NCI-H345 (cell line): Measurements from ENCODE around the gene LAPTM5.

Experiments used
- DNase-seq: peaks from one replicate; lab custom pipeline; 2025; lab: John Stamatoyannopoulos, UW

LAPTM5 gene

DNA sequence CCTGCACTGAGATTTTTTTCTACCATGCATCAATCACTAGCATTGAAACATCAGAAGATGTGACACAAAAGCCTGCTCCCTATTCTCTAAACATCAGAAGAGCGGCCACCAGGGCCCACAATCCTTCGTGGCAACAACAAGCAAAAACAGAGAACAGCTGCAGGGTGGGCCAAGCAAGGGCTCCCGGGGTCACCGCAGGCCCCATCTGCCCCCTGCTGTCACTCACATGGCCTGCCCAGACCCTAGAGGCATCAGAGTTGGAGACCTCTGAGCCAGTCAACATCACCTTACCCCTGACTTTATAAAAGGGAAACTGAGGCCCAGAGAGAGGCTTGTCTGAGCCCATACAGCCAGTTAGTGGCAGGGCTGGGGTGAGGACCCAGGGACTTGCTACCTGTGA, 1.8 kb downstream of the LAPTM5 start:
- no peak for DNase-seq

DNA sequence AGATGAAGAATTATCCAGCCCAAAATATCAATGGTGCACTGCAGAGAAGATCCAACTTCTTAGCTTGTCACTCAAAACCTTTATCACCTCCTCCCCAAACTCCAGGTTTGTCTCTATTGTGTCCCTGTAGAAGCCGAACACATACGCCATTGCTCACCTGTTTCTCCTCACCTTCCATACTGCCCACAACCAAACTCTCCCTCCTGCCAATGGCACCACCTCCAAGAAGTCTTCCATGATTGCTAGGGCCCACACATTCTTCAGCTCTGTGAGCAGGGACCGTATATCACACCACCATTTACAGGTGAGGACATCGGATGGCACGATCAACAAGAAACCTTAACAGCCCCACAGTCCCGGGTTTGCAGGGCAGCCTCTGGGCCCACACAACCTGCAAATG, 2.2 kb downstream of the LAPTM5 start:
- no peak for DNase-seq

DNA sequence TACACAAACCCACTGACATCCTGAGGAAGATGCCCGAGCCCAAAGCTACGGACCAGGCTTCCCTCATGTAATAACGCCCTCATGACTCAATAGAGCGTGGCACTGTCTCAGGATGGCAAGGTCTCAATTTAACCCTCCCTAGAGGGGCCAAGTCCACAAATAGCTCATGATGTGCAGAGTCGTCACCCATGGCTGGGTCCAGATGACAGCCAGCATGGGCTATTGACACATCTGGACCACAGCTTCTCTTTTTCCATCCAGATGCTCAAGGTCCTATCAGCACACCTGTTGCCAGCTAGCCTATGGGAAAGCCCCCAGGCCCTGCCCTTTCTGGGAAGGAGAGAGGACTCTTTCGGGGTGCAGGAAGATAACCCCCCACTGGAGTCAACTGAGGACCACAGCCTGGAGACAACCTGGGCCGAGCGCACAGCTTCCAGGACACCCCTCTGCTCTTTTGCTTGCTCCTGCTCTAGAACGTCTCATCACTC, 2.8 kb downstream of the LAPTM5 start:
- DNase-seq, result no peak

DNA sequence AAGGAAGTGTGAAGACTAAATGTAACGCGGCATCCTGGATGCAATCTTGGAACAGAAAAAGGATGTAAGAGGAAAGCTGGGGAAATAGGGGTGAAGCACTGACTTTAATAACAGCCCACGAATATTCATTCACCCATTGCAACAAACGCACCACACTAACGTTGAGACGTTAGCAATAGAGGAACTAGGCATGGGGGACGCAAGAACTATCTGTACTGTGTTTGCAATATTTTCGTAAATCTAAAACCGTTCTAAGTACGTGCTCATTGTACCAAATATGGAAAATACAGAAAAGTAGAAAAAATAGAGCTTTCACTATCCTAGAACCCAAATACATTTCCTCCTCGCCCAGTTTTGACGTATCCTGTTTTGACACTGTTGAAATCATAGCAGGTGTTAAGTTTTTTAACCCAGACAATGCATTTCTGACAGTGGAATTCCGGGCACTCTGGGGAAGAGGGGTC, 3.9 kb downstream of the LAPTM5 start:
- no peak for DNase-seq

DNA sequence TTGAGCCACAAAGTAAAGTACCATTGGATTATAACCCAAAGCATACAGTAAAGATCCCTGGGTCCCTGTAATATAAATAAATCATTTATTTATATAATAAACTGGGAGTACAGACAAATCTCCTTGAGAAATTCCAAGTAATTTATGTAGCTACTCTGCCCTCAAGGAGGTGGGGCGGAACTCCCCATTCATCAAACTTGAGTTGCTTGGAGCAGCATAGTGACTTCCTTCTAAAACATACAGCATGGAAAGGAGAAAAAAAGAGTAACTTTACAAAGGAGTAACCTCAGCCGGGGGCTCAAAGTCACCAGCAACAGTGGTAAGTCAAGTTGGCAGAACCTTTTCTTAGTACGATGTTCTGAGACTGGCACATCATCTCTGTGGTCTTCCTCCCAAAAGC, 4.5 kb downstream of the LAPTM5 start:
- no peak for DNase-seq

DNA sequence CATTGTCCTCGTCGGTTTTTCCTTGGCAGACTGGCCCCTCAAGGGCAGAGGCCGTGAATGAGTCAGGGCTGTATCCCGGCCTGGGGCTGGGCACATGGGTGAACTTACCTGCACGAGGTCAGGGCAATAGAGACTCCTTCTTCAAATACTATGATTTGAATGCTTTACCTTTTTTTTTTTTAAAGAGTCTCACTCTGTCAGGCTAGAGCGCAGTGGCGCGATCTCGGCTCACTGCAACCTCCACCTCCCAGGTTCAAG, 5.0 kb downstream of the LAPTM5 start:
- no peak for DNase-seq

DNA sequence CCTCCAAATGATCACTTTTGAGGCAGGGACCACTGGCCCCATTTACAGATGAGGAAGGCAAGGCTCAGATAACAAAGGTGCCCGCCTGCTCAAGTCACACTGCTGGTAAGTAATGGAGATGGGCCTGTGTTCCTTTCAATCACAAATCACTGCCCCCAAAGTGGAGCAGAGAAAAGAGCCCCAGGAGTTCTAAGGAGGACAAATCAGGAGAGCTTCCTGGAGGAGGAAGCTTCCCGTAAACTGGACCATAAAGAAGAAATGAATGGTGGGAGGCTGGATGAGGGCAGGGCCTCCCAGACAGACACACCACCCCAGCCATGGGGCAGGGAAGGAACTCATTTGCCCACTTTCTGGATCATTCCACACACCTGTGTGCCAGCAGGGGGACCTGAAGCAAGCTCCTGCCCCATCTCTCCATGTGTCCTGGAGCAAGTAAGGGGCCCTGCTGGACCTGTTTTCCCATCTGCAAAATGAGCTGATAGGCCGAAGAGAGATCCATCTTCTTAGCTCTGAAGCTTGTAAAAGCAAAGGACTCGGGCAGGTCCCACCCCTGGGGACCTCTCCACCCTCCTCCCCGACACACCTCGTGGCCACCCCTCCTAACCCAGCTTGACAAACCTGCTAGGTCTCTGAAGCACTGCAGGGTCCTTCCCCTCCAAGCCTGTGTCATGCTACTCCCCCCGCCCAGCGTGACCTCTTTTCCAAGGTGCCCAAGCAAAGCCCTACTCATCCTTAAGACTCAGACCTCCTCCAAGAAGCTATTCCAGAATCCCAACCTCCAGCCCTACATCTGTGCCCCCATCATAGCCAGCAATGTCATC, 5.5 kb downstream of the LAPTM5 start:
- no peak for DNase-seq

DNA sequence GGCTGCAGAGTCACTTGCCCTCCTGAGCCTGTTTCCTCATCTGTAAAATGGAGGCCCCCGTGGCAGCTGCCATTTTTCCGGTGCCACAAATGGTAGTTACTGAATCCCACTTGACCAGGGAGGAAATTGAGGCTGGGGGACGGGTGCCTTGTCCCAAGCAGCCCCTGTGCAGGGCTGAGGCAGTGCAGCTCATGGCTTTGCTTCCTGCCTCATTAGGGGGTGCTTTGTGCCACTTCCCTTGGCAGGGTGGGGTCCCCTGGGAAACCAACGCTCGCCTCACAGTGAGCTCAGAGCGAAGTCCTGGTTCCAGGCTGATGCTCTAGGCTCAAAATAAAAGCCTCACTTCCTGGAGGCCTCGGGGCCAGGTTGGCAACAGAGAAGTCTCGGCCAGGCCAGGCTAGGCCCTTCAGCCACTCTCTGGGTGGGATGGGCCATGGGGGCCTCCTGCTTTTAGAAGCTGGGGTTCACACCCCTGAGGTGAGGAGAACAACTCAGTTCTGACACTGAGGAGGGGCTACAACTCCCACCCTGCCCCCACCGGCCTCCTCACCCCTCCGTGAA, 6.8 kb downstream of the LAPTM5 start:
- DNase-seq, result no peak

DNA sequence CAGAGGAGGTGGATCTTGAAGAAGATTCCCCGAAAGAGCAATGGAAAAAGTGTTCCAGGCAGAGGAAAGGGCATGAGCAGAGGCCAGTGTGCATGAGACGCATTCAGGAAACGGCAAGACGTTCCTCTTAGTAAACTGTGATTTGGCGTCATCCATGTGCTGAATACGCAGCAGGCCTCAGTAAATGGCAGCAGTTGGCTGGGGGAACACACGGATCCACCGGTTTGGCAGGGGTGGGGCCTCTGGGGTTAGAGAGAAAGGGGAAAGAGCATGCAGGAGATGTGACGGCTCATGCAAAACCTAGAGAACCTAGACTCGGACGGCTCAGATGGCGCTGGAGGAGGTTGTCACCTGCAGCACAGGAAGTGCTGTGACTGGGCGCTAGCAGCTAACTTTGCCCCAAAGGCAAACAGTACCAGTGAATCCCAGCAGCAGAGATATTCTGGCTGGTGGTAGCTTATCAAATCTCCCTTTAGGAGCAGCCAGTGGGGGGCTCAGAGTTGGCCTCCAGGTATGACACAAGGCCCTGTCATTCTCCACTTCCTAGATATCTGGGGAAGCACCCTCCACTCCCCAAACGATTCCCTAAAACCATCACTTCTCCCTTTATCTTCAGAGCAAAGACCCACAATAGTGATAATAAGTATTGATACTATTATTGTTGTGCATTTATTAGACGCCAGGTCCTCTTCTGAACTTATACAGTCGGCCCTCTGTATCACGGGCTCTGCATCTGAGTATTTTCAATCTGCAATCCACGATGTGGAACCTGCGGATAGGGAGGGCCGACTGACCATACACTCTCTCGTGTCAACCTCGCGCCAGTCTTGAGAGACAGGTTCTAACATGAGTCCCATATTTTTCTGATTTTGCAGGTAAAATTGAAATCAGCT, 7.6 kb downstream of the LAPTM5 start:
- no peak for DNase-seq

DNA sequence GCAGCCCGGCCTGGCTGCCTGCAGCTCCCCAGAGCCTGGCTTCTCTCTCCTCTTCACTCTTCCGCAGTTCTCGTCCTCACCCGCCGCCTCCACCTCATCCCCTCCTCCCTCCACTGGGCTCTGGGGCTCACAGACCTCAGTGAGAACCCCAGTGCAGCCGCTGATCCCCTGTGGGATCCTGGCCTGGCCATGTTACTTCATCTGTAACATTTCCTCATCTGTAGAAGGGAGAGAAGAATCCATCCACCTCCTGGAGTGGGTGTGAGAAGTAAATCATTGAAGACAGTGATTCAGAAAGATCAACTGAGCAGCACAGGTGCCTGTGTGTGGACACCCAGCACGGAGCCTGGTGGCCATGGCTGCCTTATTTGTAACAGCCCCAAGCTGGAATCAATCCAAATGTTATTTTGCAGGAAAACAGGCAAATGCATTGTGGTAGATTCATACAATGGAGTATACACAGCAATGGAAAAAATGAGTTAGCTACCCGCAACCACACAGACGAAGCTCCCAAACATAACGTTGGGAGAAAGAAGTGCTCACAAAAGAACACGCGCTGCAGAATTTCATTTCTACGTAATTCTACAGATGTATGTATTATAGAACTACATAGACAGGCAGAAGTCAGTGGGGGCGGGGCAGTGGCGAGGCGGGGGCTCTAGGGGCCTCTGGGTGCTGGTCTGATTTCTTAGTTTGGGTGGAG, 8.7 kb downstream of the LAPTM5 start:
- no peak for DNase-seq

DNA sequence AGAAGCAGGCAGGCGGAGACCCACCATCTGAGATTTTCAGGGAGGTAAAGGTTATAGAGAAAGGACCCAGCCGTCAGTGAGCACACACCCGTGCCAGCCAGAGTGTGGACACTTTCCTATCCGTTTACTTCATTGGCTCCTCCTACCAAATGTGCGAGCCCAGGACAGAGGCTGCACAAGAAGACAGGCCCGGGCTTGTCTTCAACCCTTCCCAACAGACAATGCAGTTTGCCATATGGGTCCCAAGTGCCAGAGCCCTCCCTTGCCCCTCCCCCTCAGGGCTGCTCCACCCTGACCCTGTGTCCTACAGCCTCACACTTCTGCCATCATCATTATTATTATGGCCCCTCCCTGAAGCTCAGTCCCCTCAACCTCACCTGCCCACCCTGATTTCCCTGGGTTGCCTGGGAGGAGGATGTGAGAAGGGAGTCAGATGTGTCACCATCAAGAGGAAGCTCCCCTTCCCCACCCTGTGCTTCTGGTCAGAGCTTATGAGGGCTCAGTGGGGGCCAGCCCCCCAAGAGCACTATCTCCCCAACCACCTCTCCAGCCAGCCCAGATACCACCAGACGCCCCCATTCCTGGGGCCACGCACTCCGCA, 9.4 kb downstream of the LAPTM5 start:
- DNase-seq, result peak; percentile 71

DNA sequence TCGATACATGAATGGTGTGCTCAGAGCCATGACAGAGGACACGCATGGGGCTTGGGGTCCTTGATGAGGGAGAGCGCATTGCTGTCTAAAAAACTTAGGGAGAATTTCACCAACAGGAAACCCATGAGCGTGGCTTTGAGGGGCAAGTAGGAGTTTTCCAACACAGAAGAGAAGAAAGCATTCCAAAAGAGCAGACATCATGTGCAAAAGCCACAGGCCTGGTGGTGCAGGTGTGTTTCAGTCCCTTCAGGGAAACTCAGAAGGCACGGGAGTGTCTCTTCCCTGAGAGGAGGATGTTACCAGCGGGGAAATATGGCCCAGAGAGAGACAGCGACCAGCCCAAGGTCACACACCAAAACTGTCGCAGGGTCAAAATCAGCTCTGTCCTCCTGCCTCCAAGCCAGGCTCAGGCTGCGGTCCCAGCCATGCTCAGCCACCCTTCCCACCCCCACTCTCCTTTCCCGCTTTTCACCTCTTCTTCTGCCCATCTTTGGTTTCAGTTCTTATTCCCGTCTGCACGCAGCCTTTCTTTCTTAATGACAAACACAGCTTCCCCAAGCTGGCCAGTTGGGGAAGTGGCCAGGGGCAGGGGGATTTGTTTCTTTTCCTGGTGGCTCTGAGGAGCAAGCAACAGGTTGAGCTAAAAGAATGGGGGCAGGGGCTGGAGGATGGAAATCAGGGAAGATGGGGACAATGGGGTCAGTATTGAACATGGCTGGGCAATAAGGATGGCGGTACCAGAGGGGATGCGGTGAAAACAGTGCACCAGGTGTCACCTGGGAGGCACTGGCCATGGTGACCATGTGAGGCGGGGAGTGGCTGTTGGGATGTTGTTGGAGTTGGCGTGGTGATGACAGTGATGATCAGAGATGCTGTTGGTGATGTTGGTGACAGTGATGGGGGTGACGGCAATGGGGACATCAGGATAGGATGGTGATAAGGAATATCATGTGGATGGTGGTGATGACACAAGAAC, 10.3 kb downstream of the LAPTM5 start:
- no peak for DNase-seq

DNA sequence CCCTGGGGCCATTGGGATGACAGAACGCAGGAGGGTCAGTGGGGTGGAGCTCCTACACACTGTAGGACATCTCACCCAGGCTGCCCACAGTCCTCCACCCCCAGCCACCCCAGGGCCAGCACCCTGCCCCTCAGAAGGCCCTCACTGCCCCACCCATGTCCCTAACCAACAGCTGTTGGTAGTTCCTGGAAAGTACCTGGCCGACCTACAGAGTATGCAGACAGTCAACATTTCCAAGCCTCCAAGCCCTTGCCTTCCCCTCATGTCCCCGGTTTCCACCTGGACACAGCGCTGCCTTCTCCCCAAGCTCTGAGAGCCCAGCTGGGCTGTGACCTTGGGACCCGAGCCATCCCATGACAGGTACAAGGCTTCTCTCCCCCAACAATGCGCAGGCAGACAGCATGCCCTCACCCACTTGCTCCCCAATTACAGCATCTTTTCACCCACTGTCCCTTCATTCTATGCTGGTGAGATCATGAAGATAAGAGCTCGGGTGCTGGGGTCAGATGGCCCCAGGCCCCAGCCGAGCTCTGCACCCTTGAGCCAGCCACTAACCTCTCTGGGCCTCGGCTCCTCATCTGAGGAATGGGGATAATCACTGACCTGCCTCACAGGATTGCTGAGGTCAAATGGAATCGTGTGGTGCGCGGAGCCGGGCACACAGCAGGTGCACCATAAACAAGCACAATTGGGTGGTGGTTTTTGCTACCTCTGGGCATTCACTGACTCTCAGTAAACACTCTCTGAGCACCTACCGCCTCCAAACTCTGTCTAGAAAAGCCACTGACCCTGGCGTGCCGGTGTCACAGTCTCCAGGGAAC, 11.2 kb downstream of the LAPTM5 start:
- DNase-seq, result no peak

DNA sequence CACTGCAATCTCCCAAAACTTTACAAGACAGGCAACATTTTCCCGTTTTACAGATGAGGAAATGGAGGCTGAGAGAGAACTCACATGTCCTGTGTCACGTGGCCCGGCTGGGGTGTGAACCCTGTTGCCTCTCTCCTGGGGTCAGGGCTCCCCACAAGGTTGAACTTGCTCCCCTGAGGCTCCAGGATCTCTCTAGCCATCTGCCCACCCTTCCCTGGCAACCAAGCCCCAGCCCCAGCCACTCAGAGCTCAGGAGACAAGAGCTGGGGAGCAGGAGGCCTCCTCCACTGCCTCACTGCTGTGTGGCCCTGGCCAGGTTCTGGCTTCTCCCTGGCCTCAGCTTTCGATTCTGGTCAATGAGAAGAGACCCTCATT, 11.8 kb downstream of the LAPTM5 start:
- DNase-seq, result no peak

DNA sequence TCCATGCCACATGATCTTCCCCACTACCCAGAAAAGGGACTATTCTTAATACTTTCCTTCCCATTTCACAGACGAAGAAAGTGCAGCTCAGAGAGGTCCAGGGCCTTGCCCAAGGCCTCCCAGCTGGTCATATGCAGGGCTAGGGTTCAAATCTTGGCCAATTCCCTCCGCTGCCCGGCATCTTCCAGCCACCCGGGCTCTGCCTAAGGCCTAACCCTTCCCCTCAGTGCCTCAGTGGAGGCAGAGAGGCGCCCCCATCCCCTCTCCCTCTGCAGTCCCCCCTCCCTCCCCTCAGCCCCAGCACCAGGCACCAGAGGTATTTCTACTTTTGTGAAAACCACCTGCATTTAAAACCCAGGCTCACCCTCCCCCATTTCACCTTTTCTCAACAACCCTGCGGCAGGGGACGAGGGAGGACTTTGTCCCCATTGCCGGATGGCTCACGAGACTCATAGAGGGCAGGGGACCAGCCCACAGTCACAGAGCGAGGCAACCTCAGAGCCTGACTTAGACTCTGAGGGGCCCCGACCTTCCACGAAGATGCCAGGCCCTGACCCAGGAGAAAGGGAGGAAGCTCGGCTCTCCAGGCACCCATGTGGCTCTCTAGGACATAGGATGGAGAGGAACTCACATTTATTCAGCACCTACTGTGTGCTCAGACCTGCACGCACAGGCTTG, 12.3 kb downstream of the LAPTM5 start:
- DNase-seq, result no peak

DNA sequence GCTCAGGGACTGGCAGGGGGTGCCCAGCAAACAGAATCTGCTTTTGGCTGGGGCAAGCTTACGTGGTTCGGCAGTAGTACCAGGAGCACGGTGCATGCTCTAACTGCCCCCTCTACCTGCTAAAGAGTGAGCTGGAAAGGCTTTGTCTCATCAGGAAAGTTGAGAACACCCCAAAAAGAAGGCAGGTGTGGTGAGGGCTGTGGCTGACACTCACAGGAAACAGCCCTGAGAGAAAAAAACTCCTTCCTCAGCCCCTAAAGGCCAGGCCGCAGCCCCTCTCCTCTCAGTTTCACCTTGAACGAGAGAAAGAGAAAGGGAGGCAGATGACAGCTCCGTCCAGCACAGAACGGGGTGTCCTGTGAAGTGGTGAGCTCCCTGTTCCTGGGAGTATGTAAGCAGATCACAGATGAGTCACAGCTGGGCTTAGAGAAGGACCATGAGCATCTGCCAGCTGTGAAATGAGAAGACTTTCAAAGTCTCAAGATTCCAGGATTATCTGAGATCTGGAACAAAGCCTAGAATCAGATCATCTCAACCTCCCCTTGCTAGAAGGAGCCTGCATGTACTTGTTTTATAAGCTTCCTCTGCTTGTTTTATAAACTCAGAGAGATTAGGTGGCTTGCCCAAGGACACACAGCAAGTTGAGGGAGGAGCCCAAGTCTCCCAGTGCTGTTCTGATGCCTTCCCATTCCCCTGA, 13.4 kb downstream of the LAPTM5 start:
- DNase-seq, result no peak

DNA sequence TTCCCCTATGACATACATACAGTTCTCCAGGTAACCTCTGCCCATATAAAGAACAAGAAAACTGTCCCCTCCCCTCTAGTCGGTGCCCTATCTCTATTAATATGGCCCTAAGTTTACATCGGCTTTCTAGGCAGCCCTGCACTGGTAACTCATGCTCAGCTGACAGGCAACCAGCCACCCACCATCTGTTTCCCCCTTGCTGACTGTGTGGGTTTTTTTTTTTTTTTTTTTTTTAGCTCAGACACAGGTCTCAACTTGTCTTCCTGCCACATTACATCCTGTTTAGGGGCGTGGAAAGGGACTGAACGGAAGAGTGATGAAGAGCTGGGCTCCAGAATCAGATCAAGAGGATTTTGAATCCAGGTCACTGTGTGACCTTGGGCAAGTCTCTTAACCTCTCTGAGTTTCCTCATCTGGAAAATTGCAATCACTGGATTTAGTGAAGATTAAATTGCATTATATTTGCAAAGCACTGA, 14.0 kb downstream of the LAPTM5 start:
- no peak for DNase-seq

DNA sequence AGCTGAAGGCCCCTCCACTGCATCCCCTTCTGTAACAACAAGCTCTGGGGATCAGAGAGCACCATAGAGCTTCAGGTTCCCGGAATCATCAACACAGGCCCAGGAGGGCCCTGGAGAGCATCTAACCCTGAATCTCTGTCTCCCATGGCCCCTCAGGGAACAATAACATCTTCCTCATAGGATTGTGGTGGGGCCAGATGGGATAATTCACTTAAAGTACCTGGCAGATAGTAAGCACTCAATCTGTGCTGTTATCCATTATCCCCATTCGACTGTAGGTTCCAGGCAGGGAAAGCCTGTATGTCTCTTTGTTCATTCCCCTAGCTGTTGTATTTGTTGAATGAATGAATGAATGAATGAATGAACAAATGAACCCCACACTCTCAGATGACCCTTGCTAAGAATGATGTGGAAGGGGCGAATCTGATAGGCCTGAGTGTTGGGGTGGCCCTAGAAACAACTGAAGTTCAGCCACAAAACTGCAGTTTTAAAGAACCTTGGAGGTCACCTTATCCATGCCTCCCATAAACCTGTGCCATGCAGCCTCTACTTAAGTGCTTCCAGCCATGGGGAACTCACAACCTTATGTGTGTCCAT, 14.5 kb downstream of the LAPTM5 start:
- no peak for DNase-seq
